Right lobe of liver (tissue), 4 donors: ENCODE results near the gene IL1R1.

Source experiments
- POLR2A ChIP-seq: fragments of 450-650 bp; IDR thresholded peaks from one replicate; pipeline ENCODE4 v1.6.1; 2017; ENCODE audit warnings: antibody characterized with exemption, mild to moderate bottlenecking
- TF ChIP-seq, protein P1 (sequence below), 4 donors: fragments of 200-600 bp in 3 of 4; fragments of 450-650 bp in 1 of 4; IDR thresholded peaks; one replicate each; pipeline versions ENCODE4 v1.5.1 to v1.8.0; 2016 to 2022; ENCODE audit warnings: antibody characterized with exemption in 4 of 4, mild to moderate bottlenecking in 2 of 4
- donor health status: DM: no; HTN: no; CAD: no.
- donor health status: DM: no; HTN: no; CAD: no.
- donor health status: DM: no; HTN: yes; CAD: no.

DNA sequence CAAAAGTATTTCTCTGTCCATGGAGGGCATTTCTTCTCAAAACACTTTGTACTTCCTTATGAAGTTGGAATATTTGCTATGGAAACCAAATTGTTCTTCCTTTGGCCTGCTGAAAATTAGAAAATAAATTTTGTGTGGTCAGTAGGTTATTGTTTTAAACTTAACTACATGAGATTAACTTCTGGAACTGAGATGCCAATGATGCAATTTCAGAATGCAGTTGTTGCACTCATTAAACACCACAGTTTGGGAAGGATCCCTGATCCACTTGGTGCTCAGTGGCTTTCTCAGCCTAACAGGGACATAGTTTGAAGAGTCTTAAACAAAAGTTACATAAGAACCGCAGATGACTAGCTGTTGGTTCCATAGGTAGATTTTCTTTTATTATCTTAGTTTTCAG lies 23.3 kb upstream of the IL1R1 start:
- TF ChIP-seq POLR2A = no peak
- TF ChIP-seq, protein P1, sequence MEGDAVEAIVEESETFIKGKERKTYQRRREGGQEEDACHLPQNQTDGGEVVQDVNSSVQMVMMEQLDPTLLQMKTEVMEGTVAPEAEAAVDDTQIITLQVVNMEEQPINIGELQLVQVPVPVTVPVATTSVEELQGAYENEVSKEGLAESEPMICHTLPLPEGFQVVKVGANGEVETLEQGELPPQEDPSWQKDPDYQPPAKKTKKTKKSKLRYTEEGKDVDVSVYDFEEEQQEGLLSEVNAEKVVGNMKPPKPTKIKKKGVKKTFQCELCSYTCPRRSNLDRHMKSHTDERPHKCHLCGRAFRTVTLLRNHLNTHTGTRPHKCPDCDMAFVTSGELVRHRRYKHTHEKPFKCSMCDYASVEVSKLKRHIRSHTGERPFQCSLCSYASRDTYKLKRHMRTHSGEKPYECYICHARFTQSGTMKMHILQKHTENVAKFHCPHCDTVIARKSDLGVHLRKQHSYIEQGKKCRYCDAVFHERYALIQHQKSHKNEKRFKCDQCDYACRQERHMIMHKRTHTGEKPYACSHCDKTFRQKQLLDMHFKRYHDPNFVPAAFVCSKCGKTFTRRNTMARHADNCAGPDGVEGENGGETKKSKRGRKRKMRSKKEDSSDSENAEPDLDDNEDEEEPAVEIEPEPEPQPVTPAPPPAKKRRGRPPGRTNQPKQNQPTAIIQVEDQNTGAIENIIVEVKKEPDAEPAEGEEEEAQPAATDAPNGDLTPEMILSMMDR (IDR thresholded peaks at IDR 0.05) = no peak
